HepG2 (cell line): Measurements from ENCODE around the gene C1QTNF5. TPM values are rescaled to one million over a fixed set of nuclear protein-coding genes. Genes with fewer than 3 reads are reported as not detected.

Source experiments
- ARID4A ChIP-seq: sonication (generic); formaldehyde crosslinking; IDR thresholded peaks from 2 replicates; pipeline ENCODE4 v1.5.0; 2020; ENCODE audit warnings: mild to moderate bottlenecking, missing genetic modification reagents, borderline replicate concordance
- BRD4 ChIP-seq: sonication (generic); formaldehyde crosslinking; IDR thresholded peaks from 2 replicates; pipeline ENCODE4 v1.4.0; 2020; ENCODE audit warnings: missing genetic modification reagents
- CBFB ChIP-seq: sonication (generic); formaldehyde crosslinking; IDR thresholded peaks from 2 replicates; pipeline ENCODE4 v1.4.0; 2020; ENCODE audit warnings: missing genetic modification reagents
- DMAP1 ChIP-seq: IDR thresholded peaks from 2 replicates; pipeline ENCODE4 v1.6.1; 2016
- GABPA ChIP-seq, 2 experiments: IDR thresholded peaks; 2 replicates each; pipeline ENCODE4 v1.6.1; 2011 to 2016; ENCODE audit warnings: low read depth in 2 of 2, low read length in 1 of 2, missing biosample characterization in 1 of 2, missing genetic modification characterization in 1 of 2
- KMT2A ChIP-seq: sonication (generic); formaldehyde crosslinking; IDR thresholded peaks from 2 replicates; pipeline ENCODE4 v1.4.0; 2020; ENCODE audit warnings: missing genetic modification reagents
- MAX ChIP-seq: IDR thresholded peaks from 2 replicates; pipeline ENCODE4 v1.6.1; 2012; ENCODE audit warnings: inconsistent platforms
- MXI1 ChIP-seq: IDR thresholded peaks from 3 replicates; pipeline ENCODE4 v1.6.1; 2012; ENCODE audit warnings: low read depth, low read length, inconsistent platforms, borderline replicate concordance
- MZF1 ChIP-seq: sonication (generic); formaldehyde crosslinking; IDR thresholded peaks from 2 replicates; pipeline ENCODE4 v1.8.1; 2023; ENCODE audit warnings: mild to moderate bottlenecking, missing genetic modification reagents, borderline replicate concordance
- NFE2L2 ChIP-seq: fragments of 150-350 bp; IDR thresholded peaks from 2 replicates; pipeline ENCODE4 v1.6.1; 2014; ENCODE audit warnings: low read length
- POLR2G ChIP-seq: fragments of 200-400 bp; formaldehyde crosslinking; IDR thresholded peaks from 2 replicates; pipeline ENCODE4 v1.6.1; 2018; ENCODE audit warnings: mild to moderate bottlenecking, low read depth, low read length, moderate library complexity
- RFXAP ChIP-seq: sonication (generic); formaldehyde crosslinking; IDR thresholded peaks from 2 replicates; pipeline ENCODE4 v1.4.0; 2020; ENCODE audit warnings: missing genetic modification reagents, borderline replicate concordance
- SUZ12 ChIP-seq: fragments of 150-350 bp; IDR thresholded peaks from 2 replicates; pipeline ENCODE4 v1.6.1; 2014; ENCODE audit warnings: low read depth, low read length
- TFDP2 ChIP-seq: sonication (generic); formaldehyde crosslinking; IDR thresholded peaks from 2 replicates; pipeline ENCODE4 v1.4.0; 2020; ENCODE audit warnings: missing genetic modification reagents
- WIZ ChIP-seq: sonication (generic); formaldehyde crosslinking; IDR thresholded peaks from 2 replicates; pipeline ENCODE4 v1.5.1; 2020; ENCODE audit warnings: mild to moderate bottlenecking, missing genetic modification reagents
- YY1 ChIP-seq: IDR thresholded peaks from 2 replicates; pipeline ENCODE4 v1.6.1; 2011; ENCODE audit warnings: low read length, low read depth, moderate library complexity, mild to moderate bottlenecking; ENCODE audit not compliant: insufficient read depth, insufficient replicate concordance
- ZMAT3 ChIP-seq: sonication (generic); formaldehyde crosslinking; conservative IDR thresholded peaks from 2 replicates; pipeline ENCODE4 v1.7.0; 2021; ENCODE audit warnings: missing genetic modification reagents
- ZNF317 ChIP-seq: sonication (generic); formaldehyde crosslinking; IDR thresholded peaks from 2 replicates; pipeline ENCODE4 v1.5.0; 2020; ENCODE audit warnings: mild to moderate bottlenecking, missing genetic modification reagents
- ZNF331 ChIP-seq: sonication (generic); formaldehyde crosslinking; IDR thresholded peaks from 2 replicates; pipeline ENCODE4 v1.4.0; 2020; ENCODE audit warnings: missing genetic modification reagents
- polyA plus RNA-seq, 8 experiments: library from polyadenylated mRNA; depleted of rRNA in 3 of 8; stranded (reverse) in 7 of 8; unstranded in 1 of 8; fragments of >200 nt; fragmentation: Illumina TruSeq in 4 of 8; extraction: Trizol in 4 of 8; gene quantifications; 2 replicates each; pipeline versions ENCODE4 v1.2.1 to v1.2.3, GENCODE V29; 2011 to 2016; ENCODE audit warnings: low read depth in 4 of 8, missing spikeins in 1 of 8, mixed read lengths in 1 of 8; ENCODE audit not compliant: insufficient read depth in 1 of 8
- total RNA-seq, 5 experiments: library from RNA; depleted of rRNA; stranded (reverse); fragments of >200 nt; fragmentation: Illumina TruSeq; extraction: Trizol; gene quantifications; 2 replicates each; pipeline ENCODE4 v1.2.3, GENCODE V29; 2016; ENCODE audit warnings: low read depth in 1 of 5

Gene C1QTNF5
- total and polyA plus RNA-seq, 2 of the 13 experiments (the other 11 are each of a cell fraction or from before 2014, with no cell fraction given): 0.86 to 1.2 TPM

GRCh38 chr11:119334174-119334930 is 6.3 kb downstream of the C1QTNF5 start, which contains the start of gene RNF26 (continued):
- TF ChIP-seq MAX (0 out of 2 replicates have a peak, but pooled peaks have one; percentile 35), SUZ12 (no peak), ZNF317 (CRISPR knock-in tag) (0 out of 2 replicates have a peak, but pooled peaks have one; percentile 35), RFXAP (CRISPR knock-in tag) (peak; percentile 69), MXI1 (peak; percentile 72; the same call in 1 of the 3 replicates), DMAP1 (peak; percentile 72; the same call in 1 of the 2 replicates), GABPA (IDR thresholded peaks at IDR 0.05; ENCODE audit: low read depth, low read length) (no peak), GABPA (CRISPR knock-in tag; IDR thresholded peaks at IDR 0.05; ENCODE audit: low read depth) (peak; percentile 60), WIZ (CRISPR knock-in tag) (no peak), MZF1 (CRISPR knock-in tag) (no peak), KMT2A (CRISPR knock-in tag) (peak; percentile 90), YY1 (peak; percentile 98), ZNF331 (peak; percentile 33), ZMAT3 (CRISPR knock-in tag) (peak; percentile 59; the same call in 1 of the 2 replicates), ARID4A (CRISPR knock-in tag) (peak; percentile 77; the same call in 1 of the 2 replicates), TFDP2 (CRISPR knock-in tag) (peak; percentile 96), BRD4 (CRISPR knock-in tag) (peak; percentile 56; the same call in 1 of the 2 replicates), NFE2L2 (no peak), CBFB (peak; percentile 22; the same call in 1 of the 2 replicates), POLR2G (peak; percentile 85)
- TF ChIP-seq, all 625 proteins: peak for 134
